Sigmoid colon (tissue), 4 donors: ENCODE measurements around the gene PRXL2B.

ENCODE experiments used
- CTCF ChIP-seq, 4 experiments: fragments of 450-650 bp in 3 of 4; fragments of 200-600 bp in 1 of 4; IDR thresholded peaks; one replicate each; pipeline ENCODE4 v1.5.1; 2016 to 2019; ENCODE audit warnings: antibody characterized with exemption in 4 of 4, mild to moderate bottlenecking in 3 of 4, moderate library complexity in 2 of 4
- EP300 ChIP-seq, 4 donors: sonication (generic); formaldehyde crosslinking; IDR thresholded peaks; one replicate each; pipeline ENCODE4 v1.6.1; 2017; ENCODE audit warnings: antibody characterized with exemption in 4 of 4
- POLR2A ChIP-seq, 2 donors: fragments of 450-650 bp; IDR thresholded peaks; one replicate each; pipeline ENCODE4 v1.6.1; 2016; ENCODE audit warnings: antibody characterized with exemption in 2 of 2, mild to moderate bottlenecking in 2 of 2, moderate library complexity in 2 of 2

GRCh38 chr1:2610036-2610959 lies 23.7 kb downstream of the PRXL2B start:
- TF ChIP-seq POLR2A (IDR thresholded peaks at IDR 0.05), result no peak
- no peak for TF ChIP-seq EP300 (IDR thresholded peaks at IDR 0.05)
- TF ChIP-seq CTCF (IDR thresholded peaks at IDR 0.05), result no peak
